Fibroblast of lung (primary cell): Measurements from ENCODE around the gene ICAM2. TPM values are rescaled to one million over a fixed set of nuclear protein-coding genes. Genes with fewer than 3 reads are reported as not detected.
A peak's percentile ranks its signal among the peaks of the same experiment; 100 is the strongest.

Experiments
- DNase-seq, 2 donors: peaks; one replicate each; pipeline versions ENCODE4 v3.0.0 to v3.0.0-alpha.2; 2010; ENCODE audit warnings: low read depth in 2 of 2
- H2AFZ ChIP-seq: 2 replicates; pipeline ENCODE4 v1.5.1; 2012; ENCODE audit warnings: low read length, control low read depth, inconsistent platforms
- H3K27ac ChIP-seq: 2 replicates; pipeline ENCODE4 v1.5.1; 2011; ENCODE audit warnings: low read length, control low read depth; ENCODE audit not compliant: insufficient read depth
- H3K27me3 ChIP-seq: 2 replicates; pipeline ENCODE4 v1.5.1; 2011; ENCODE audit warnings: mild to moderate bottlenecking, low read length; ENCODE audit not compliant: control insufficient read depth, insufficient read depth
- H3K36me3 ChIP-seq: 2 replicates; pipeline ENCODE4 v1.5.1; 2011; ENCODE audit warnings: low read length; ENCODE audit not compliant: control insufficient read depth, insufficient read depth
- H3K4me1 ChIP-seq: 2 replicates; pipeline ENCODE4 v1.5.1; 2011; ENCODE audit warnings: low read length; ENCODE audit not compliant: control insufficient read depth, insufficient read depth; ENCODE audit errors: extremely low read depth
- H3K4me2 ChIP-seq: 2 replicates; pipeline ENCODE4 v1.5.1; 2011; ENCODE audit warnings: low read length, control low read depth; ENCODE audit not compliant: insufficient read depth; ENCODE audit errors: extremely low read depth
- H3K4me3 ChIP-seq, 4 experiments: fragments of 200-600 bp in 1 of 4; sonication (generic) in 1 of 4; replicated peaks in 1 of 4; 2 replicates each; pipeline ENCODE4 v1.5.1; 2011 to 2016; ENCODE audit warnings: low read length in 4 of 4, low read depth in 3 of 4, mild to moderate bottlenecking in 3 of 4, control low read depth in 2 of 4, inconsistent platforms in 1 of 4, mixed read lengths in 1 of 4; ENCODE audit not compliant: insufficient read depth in 1 of 4; ENCODE audit errors: control extremely low read depth in 1 of 4
- H3K79me2 ChIP-seq: 2 replicates; pipeline ENCODE4 v1.5.1; 2012; ENCODE audit warnings: mild to moderate bottlenecking, low read length, inconsistent platforms; ENCODE audit not compliant: control insufficient read depth, insufficient read depth
- H3K9ac ChIP-seq: 2 replicates; pipeline ENCODE4 v1.5.1; 2011; ENCODE audit warnings: mild to moderate bottlenecking, low read length, control low read depth; ENCODE audit not compliant: insufficient read depth
- H3K9me3 ChIP-seq: 2 replicates; pipeline ENCODE4 v1.5.1; 2012; ENCODE audit warnings: low read depth, low read length; ENCODE audit not compliant: control insufficient read depth, insufficient read depth
- H4K20me1 ChIP-seq: 2 replicates; pipeline ENCODE4 v1.5.1; 2011; ENCODE audit warnings: low read length; ENCODE audit not compliant: control insufficient read depth, insufficient read depth; ENCODE audit errors: extremely low read depth
- EZH2 ChIP-seq: IDR thresholded peaks from 2 replicates; pipeline ENCODE4 v1.5.1; 2012; ENCODE audit warnings: low read length, control low read depth, mild to moderate bottlenecking; ENCODE audit errors: missing control alignments
- polyA plus RNA-seq, 2 donors: library from polyadenylated mRNA; depleted of rRNA in 1 of 2; stranded (reverse) in 1 of 2; unstranded in 1 of 2; fragments of >200 nt; gene quantifications; 2 replicates each; pipeline ENCODE4 v1.2.1, GENCODE V29; 2011 to 2012; ENCODE audit warnings: missing spikeins in 1 of 2
- total RNA-seq: library from RNA; depleted of rRNA; stranded (reverse); fragments of >200 nt; gene quantifications from 2 replicates; pipeline ENCODE4 v1.2.1, GENCODE V29; 2014
- TF ChIP-seq, protein P1 (sequence below), 2 donors: IDR thresholded peaks in 1 of 2; conservative IDR thresholded peaks in 1 of 2; 1 replicate in 1 of 2; 2 replicates in 1 of 2; pipeline ENCODE4 v1.5.1; 2011 to 2012; ENCODE audit warnings: low read length in 2 of 2, control low read depth in 1 of 2, inconsistent platforms in 1 of 2, low read depth in 1 of 2, mild to moderate bottlenecking in 1 of 2

ICAM2 gene
- total and polyA plus RNA-seq, 2 donors (not counting 1 experiment from before 2014, with no cell fraction given): 1.1 to 3.5 TPM

DNA sequence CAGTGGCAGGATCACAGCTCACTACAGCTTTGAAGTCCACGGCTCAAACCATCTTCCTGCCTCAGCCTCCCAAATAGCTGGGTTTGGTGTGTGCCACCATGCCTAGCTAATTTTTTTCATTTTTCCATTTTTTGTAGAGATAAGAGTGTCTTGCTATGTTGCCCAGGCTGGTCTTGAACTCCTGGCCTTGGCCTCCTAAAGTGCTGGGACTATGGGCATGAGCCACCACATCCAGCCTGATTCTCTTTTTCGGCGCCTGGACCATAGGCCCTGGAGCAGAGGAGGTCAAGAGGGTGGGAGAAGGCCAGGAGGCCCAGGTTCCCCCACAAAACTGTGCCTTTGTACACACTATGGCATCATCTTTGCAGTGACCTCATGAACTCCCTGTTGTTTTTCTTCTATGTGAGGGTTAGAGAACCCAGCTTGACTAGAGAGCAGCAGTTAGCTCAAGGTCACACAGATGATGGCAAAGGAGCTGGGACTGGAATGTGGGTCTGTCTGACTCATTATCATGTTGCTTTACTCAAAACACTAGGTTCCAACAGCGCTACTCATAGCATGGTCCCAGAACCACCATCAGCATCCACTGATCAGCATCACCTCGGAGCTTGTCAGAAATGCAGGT is 64.0 kb downstream of the ICAM2 start:
- Histone ChIP-seq H3K27ac (no peak overlapping the region), H3K27me3 (no peaks in the 10 kb centered on the region), H3K9ac (no peak overlapping the region), H3K36me3 (no peaks in the 10 kb centered on the region), H3K4me3 (no peak overlapping the region), H4K20me1 (no peaks in the 10 kb centered on the region), H3K4me1 (no peaks in the 10 kb centered on the region), H2AFZ (no peak overlapping the region), H3K9me3 (no peaks in the 10 kb centered on the region), H3K4me2 (no peak overlapping the region), H3K79me2 (no peaks in the 10 kb centered on the region)
- DNase-seq: peak; percentile 44 to 63
- TF ChIP-seq, protein P1, sequence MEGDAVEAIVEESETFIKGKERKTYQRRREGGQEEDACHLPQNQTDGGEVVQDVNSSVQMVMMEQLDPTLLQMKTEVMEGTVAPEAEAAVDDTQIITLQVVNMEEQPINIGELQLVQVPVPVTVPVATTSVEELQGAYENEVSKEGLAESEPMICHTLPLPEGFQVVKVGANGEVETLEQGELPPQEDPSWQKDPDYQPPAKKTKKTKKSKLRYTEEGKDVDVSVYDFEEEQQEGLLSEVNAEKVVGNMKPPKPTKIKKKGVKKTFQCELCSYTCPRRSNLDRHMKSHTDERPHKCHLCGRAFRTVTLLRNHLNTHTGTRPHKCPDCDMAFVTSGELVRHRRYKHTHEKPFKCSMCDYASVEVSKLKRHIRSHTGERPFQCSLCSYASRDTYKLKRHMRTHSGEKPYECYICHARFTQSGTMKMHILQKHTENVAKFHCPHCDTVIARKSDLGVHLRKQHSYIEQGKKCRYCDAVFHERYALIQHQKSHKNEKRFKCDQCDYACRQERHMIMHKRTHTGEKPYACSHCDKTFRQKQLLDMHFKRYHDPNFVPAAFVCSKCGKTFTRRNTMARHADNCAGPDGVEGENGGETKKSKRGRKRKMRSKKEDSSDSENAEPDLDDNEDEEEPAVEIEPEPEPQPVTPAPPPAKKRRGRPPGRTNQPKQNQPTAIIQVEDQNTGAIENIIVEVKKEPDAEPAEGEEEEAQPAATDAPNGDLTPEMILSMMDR (conservative IDR thresholded peaks at IDR 0.05 in 1 of 2, IDR thresholded peaks at IDR 0.05 in 1 of 2; ENCODE audit: low read depth in 1 of 2, low read length in 2 of 2): no peak
- TF ChIP-seq EZH2: no peak

GRCh38 chr17:63955791-63956190 is 64.6 kb downstream of the ICAM2 start:
- Histone ChIP-seq H3K27ac (no peak overlapping the region), H3K79me2 (no peaks in the 10 kb centered on the region), H4K20me1 (no peaks in the 10 kb centered on the region), H3K4me3 (no peak overlapping the region), H2AFZ (no peak overlapping the region), H3K4me2 (no peak overlapping the region), H3K4me1 (no peaks in the 10 kb centered on the region), H3K9me3 (no peaks in the 10 kb centered on the region), H3K27me3 (no peaks in the 10 kb centered on the region), H3K36me3 (no peaks in the 10 kb centered on the region), H3K9ac (no peak overlapping the region)
- TF ChIP-seq, protein P1 (conservative IDR thresholded peaks at IDR 0.05 in 1 of 2, IDR thresholded peaks at IDR 0.05 in 1 of 2; ENCODE audit: low read depth in 1 of 2, low read length in 2 of 2): no peak
- no peak for TF ChIP-seq EZH2
- no peak for DNase-seq

- Histone ChIP-seq H2AFZ (no peak overlapping the region), H3K27me3 (no peaks in the 10 kb centered on the region), H3K9ac (no peak overlapping the region), H3K9me3 (no peaks in the 10 kb centered on the region), H4K20me1 (no peaks in the 10 kb centered on the region), H3K79me2 (no peaks in the 10 kb centered on the region), H3K27ac (no peak overlapping the region), H3K4me3 (no peak overlapping the region), H3K36me3 (no peaks in the 10 kb centered on the region), H3K4me2 (no peak overlapping the region), H3K4me1 (no peaks in the 10 kb centered on the region)
- TF ChIP-seq, protein P1 (conservative IDR thresholded peaks at IDR 0.05 in 1 of 2, IDR thresholded peaks at IDR 0.05 in 1 of 2; ENCODE audit: low read depth in 1 of 2, low read length in 2 of 2): no peak
- no peak for DNase-seq
Measured at GRCh38 chr17:63955232-63955631, 65.2 kb downstream of the ICAM2 start.
